Activated CD8-positive, alpha-beta T cell treated with anti-CD3 and anti-CD28 coated beads for 36 hours (primary cell): ENCODE data around the gene TAF1D. TPM values are rescaled to one million over a fixed set of nuclear protein-coding genes. Genes with fewer than 3 reads are reported as not detected.

Experiments used
- ATAC-seq: fragments of 200-7000 bp; cut with Tn5 transposase; one replicate; pipeline ENCODE4 v1.10.0; 2021; ENCODE audit warnings: mild to moderate bottlenecking, moderate library complexity
- CTCF ChIA-PET: fragments of 350-600 bp; sonication (Branson Sonifier 250); formaldehyde crosslinking; loops from one replicate; lab custom pipeline; 2021; ENCODE audit warnings: antibody characterized with exemption; lab: Charles Lee
- POLR2A ChIA-PET: fragments of 350-600 bp; sonication (Branson Sonifier 250); formaldehyde crosslinking; loops from one replicate; lab custom pipeline; 2021; ENCODE audit warnings: antibody characterized with exemption; lab: Charles Lee
- DNase-seq: peaks from one replicate; pipeline ENCODE4 v3.0.0-alpha.2; 2020
- H3K27ac Mint-ChIP-seq: one replicate; pipeline ENCODE4 v1.8.0; 2021; ENCODE audit warnings: mild to moderate bottlenecking, mixed read lengths
- H3K27me3 Mint-ChIP-seq: one replicate; pipeline ENCODE4 v1.8.0; 2021; ENCODE audit warnings: mixed read lengths
- H3K36me3 Mint-ChIP-seq: one replicate; pipeline ENCODE4 v1.8.0; 2021; ENCODE audit warnings: low read depth, mixed read lengths
- H3K4me1 Mint-ChIP-seq: one replicate; pipeline ENCODE4 v1.8.0; 2021; ENCODE audit warnings: low read depth, mixed read lengths
- H3K4me3 Mint-ChIP-seq: one replicate; pipeline ENCODE4 v1.8.0; 2021; ENCODE audit warnings: mild to moderate bottlenecking, moderate library complexity, mixed read lengths
- H3K9me3 Mint-ChIP-seq: one replicate; pipeline ENCODE4 v1.8.0; 2021; ENCODE audit warnings: mixed read lengths
- intact Hi-C: fragments of 100-400 bp; cut with micrococcal nuclease; formaldehyde crosslinking; loops from one replicate; pipeline ENCODE4 v1.10.0; 2022
- total RNA-seq, 2 experiments: library from RNA; stranded (reverse); gene quantifications; one replicate each; pipeline ENCODE4 v1.2.3, GENCODE V29; 2021
- TF ChIP-seq, protein P1 (sequence below): fragments of 200-600 bp; IDR thresholded peaks from one replicate; pipeline ENCODE4 v1.8.0; 2022; ENCODE audit warnings: antibody characterized with exemption, mild to moderate bottlenecking

The TAF1D gene
- total RNA-seq, 2 experiments from 2014 or later = 334 to 344 TPM

DNA sequence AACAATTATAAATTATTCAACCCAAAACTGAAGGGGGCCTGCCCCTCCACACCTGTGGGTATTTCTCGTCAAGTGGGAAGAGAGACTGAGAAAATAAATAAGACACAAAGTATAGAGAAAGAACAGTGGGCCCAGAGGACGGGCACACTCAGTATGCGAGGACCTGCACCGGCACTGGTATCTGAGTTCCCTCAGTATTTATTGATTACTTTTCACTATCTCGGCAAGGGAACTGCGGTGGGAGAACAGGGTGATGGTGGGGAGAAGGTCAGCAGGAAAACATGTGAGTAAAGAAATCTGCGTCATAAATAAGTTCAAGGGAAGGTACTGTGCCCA is 3.3 kb upstream of the TAF1D start:
- POLR2A ChIA-PET = no interaction called here
- no peak for ATAC-seq
- CTCF ChIA-PET = no interaction called here
- Mint-ChIP-seq H3K27me3 (no peaks in the 10 kb centered on the region), H3K4me3 (no peak overlapping the region), H3K4me1 (peaks cover 19% of the 10 kb centered on the region), H3K9me3 (no peaks in the 10 kb centered on the region), H3K36me3 (peaks cover 26% of the 10 kb centered on the region), H3K27ac (no peak overlapping the region)
- no peak for DNase-seq
- TF ChIP-seq, protein P1, sequence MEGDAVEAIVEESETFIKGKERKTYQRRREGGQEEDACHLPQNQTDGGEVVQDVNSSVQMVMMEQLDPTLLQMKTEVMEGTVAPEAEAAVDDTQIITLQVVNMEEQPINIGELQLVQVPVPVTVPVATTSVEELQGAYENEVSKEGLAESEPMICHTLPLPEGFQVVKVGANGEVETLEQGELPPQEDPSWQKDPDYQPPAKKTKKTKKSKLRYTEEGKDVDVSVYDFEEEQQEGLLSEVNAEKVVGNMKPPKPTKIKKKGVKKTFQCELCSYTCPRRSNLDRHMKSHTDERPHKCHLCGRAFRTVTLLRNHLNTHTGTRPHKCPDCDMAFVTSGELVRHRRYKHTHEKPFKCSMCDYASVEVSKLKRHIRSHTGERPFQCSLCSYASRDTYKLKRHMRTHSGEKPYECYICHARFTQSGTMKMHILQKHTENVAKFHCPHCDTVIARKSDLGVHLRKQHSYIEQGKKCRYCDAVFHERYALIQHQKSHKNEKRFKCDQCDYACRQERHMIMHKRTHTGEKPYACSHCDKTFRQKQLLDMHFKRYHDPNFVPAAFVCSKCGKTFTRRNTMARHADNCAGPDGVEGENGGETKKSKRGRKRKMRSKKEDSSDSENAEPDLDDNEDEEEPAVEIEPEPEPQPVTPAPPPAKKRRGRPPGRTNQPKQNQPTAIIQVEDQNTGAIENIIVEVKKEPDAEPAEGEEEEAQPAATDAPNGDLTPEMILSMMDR = no peak
- intact Hi-C loops = loop anchor here (10.0 kb wide), 1 partner anchor 380 kb away; the partner anchor contains the start of gene PANX1

DNA sequence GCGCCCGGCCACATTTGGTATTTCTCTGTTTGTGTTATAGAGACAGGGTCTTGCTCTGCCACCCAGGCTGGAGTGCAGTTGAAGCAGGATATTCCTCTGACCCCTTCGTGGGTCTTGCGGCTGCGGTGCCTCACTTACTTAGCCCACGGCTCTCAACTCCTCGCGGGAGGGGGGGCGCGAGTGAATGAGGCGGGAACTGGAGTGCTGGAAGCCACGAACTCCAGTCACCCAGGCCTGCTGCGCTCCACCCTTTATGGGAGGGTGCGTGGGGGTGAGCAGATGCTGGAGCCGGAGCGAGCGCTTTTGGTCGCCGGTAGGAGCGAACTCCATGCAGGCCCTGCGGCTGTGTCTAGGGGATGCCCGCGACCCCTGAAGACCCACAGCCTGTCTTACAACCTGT is 2.0 kb upstream of the TAF1D start:
- TF ChIP-seq, protein P1 = no peak
- peak overlapping the region; percentile 59 for H3K27ac Mint-ChIP-seq
- CTCF ChIA-PET = interaction anchor here (1.0 to 2.0 kb wide), 2 partner anchors 31 to 41 kb away, joined by 3 to 5 read pairs; partner anchors contain the start of gene MED17

DNA sequence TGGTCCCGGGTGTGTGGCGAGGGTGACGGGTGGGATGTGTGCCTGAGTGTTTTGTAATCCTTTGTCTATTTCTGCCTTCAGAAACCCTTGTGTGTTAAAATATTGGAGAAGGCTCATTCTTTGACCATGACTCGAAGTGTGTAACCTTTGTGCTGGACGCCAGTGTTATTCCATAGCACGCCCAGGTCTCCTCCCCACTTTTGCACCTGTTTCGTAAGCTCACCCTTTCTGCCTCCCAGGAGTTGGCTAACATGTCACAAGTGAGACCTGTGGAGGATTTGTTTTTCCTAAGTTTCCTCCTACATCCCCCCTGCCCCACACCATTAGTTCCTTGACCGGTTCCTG is 559 bp upstream of the TAF1D start:
- peak; percentile 1 for ATAC-seq
- Mint-ChIP-seq H3K4me1 (peaks cover 36% of the 10 kb centered on the region), H3K4me3 (peak overlapping the region; percentile 98), H3K9me3 (no peaks in the 10 kb centered on the region), H3K36me3 (peaks cover 50% of the 10 kb centered on the region), H3K27ac (peak overlapping the region; percentile 100), H3K27me3 (no peaks in the 10 kb centered on the region)
- TF ChIP-seq, protein P1 = no peak
- POLR2A ChIA-PET = interaction anchor here (0.6 to 7.0 kb wide), 20 partner anchors 14 to 771 kb away, joined by 3 to 125 read pairs (median 7); partner anchors contain the start of genes ANKRD49, C11orf97, CEP295 and MED17
- CTCF ChIA-PET = interaction anchor here (0.7 to 1.1 kb wide), 3 partner anchors 9 to 42 kb away, joined by 3 to 5 read pairs (median 3); partner anchors contain the start of gene MED17
- intact Hi-C loops = loop anchor here (10.0 kb wide), 1 partner anchor 383 kb away; the partner anchor contains the start of gene PANX1
- no peak for DNase-seq

More for the DNA sequence above, 2.0 kb upstream of the TAF1D start:
- no peak for DNase-seq
- no peaks in the 10 kb centered on the region for H3K9me3 Mint-ChIP-seq
- no peaks in the 10 kb centered on the region for H3K27me3 Mint-ChIP-seq
- intact Hi-C loops = loop anchor here (10.0 kb wide), 1 partner anchor 382 kb away; the partner anchor contains the start of gene PANX1
- peak overlapping the region; percentile 60 for H3K4me3 Mint-ChIP-seq
- peaks cover 38% of the 10 kb centered on the region for H3K36me3 Mint-ChIP-seq
- POLR2A ChIA-PET = interaction anchor here (0.9 to 7.0 kb wide), 3 partner anchors 15 to 45 kb away, joined by 3 to 125 read pairs (median 109); partner anchors contain the start of gene MED17
- no peak for ATAC-seq
- H3K4me1 Mint-ChIP-seq = peaks cover 25% of the 10 kb centered on the region

DNA sequence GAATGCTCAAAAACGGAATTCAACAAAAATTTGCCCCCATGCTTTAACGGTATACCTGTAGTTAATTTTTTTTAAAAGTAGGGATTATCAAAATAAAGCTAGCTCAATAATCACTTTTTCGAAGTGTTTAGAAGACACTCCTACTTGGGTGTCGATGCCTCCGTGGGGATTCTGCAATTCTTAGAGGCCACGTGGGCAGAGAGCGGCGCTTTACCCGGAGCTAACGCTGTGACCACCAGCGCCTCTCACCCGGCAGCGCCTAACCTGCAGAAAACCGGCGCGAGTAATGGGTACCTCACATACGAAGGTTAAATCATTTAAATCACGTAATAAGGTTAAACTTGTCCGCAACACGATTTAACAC is 583 bp downstream of the TAF1D start:
- Mint-ChIP-seq H3K4me1 (peaks cover 45% of the 10 kb centered on the region), H3K4me3 (peak overlapping the region; percentile 98), H3K27ac (peak overlapping the region; percentile 100), H3K27me3 (no peaks in the 10 kb centered on the region), H3K36me3 (peaks cover 60% of the 10 kb centered on the region), H3K9me3 (no peaks in the 10 kb centered on the region)
- intact Hi-C loops = loop anchor here (10.0 kb wide), 1 partner anchor 384 kb away; the partner anchor contains the start of gene PANX1
- ChIA-PET CTCF (interaction anchor here (1.1 kb wide), 1 partner anchor 43 kb away, joined by 5 read pairs; the partner anchor contains the start of gene MED17), POLR2A (interaction anchor here (0.7 to 7.0 kb wide), 20 partner anchors 13 to 1327 kb away, joined by 3 to 125 read pairs (median 6); partner anchors contain the start of genes ANKRD49, CEP295, MED17 and MRE11)
- TF ChIP-seq, protein P1 = no peak
- peak; percentile 74 for DNase-seq
- peak; percentile 37 for ATAC-seq
